Measurements from ENCODE around the gene ZSCAN26. TPM values are rescaled to one million over a fixed set of nuclear protein-coding genes. Genes with fewer than 3 reads are reported as not detected.
A peak's percentile ranks its signal among the peaks of the same experiment; 100 is the strongest.
"Not testable (repeated sequence)": the region's sequence is repeated elsewhere in the genome, so short reads cannot be mapped to it uniquely, and the experiment has no call there.

ZSCAN26 gene
- total RNA-seq, 1 donor from 2014 or later = 16.9 TPM

DNA sequence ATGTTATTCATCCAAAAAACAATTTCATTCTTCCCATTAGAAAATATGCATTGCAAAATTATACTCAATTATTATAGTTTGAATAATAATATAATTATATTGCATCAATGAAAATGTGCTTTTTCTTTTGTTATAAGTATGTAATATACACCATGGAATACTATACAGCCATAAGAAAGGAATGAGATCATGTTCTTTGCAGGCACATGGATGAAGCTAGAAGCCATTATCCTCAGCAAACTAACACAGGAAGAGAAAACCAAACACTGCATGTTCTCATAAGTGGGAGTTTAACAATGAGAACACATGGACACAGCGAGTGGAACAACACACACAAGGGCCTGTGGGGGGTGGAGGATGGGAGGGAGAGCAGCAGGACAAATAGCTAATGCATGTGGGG lies 9.9 kb upstream of the ZSCAN26 start:
- no peak for DNase-seq (ENCODE audit: low spot score)

DNA sequence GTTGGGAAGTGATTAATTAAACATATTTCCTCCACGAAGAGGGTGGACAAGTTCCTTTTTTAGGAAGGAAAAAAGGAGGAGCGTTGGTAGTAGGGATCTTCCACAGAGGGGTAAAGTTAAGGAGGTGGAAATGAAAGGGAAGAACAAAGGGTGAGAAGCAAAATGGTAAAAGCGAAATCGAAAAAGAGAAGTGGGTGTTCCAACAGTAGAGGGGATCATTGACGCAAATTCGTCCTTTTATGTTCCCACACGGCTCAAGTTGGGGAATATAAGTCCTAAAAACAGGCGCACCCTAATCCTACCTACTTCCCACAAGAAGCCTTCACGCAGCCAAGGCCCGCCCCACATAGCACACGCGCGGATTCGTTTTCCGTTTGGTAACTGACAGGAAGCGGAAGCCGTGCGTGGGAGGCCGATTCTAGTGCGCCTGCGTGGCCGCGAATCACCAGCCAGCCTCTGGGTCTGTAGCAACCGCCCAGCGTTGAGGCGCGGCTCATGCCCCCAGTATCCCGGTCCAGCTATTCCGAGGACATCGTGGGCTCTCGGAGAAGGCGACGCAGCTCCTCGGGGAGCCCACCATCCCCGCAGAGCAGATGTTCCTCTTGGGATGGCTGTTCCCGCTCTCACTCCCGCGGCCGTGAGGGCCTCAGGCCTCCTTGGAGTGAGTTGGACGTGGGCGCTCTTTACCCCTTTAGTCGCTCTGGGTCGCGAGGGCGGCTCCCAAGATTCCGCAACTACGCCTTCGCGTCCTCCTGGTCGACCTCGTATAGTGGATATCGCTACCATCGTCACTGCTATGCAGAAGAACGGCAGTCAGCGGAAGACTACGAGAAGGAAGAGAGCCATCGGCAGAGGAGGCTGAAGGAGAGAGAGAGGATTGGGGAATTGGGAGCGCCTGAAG lies 7.8 kb upstream of the ZSCAN26 start, which contains the start of gene NKAPL:
NKAPL (plus strand) TSS at position 421 of the 901 bp plus-strand sequence; CDS start at position 496, 75 bp downstream.
- peak; percentile 74 for DNase-seq (ENCODE audit: low spot score)

DNA sequence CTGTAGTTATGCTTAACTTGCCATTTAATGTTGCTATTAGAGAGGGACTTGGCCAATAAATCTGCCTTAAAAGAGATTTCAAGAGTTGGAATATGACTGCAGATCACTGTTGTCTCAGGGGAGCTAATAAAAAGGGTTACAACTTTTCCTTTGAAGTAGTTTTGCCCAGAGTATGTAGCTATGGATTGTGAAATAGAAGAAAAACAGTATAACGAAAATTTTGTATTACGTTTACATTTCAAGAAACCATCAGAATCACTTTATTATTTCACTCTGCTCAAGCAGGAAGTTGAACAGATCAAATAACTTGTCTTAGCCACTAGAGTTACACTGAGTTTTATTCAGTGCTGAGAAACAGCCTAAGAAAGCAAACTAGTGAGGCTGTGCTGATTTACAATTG lies 3.0 kb upstream of the ZSCAN26 start:
- no peak for DNase-seq (ENCODE audit: low spot score)

DNA sequence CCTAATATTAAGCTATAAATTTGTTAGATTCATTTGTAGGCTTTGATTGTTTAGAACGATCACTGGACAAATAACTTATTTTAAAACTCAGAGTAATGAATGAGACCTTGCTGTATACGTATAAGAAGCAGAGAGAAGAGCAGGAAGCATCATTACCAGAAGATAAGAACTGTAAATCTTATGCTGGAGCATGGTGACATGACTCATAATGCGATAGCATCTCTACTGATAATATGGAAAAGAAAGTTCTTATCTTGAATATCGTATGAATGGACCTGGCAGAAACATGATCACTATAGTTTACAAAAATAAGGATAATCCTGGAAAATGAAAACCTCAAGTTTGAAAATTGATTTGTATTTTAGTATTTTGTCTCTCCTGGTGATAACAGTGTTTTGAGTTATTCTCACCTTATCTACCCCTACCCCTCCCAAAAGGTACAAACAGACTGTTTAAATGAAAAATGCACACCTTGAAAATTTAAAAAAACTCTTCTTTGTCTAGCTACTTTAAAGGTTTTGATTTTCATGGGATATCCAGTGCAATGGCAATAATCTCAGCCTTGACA lies 2.0 kb upstream of the ZSCAN26 start:
- no peak for DNase-seq (ENCODE audit: low spot score)

DNA sequence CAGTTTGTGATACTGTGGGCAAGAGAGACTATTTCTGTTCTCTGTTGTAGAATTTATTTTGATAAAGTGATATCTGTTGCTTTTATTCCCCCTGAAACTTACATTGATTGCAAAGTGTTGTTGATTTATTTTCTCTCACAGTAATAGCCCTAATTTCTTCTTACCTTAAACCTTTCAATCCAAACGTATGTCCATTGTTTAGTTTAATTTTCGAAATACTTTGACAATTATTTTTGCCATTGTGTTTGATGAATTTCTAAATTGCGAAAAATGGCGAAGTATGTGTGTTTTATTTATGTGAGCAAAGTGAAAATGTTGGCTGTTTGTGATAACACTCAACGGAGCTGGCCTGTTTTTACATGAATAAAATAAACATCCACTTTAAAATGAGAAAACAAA lies 381 bp upstream of the ZSCAN26 start:
- DNase-seq (ENCODE audit: low spot score) = no peak

DNA sequence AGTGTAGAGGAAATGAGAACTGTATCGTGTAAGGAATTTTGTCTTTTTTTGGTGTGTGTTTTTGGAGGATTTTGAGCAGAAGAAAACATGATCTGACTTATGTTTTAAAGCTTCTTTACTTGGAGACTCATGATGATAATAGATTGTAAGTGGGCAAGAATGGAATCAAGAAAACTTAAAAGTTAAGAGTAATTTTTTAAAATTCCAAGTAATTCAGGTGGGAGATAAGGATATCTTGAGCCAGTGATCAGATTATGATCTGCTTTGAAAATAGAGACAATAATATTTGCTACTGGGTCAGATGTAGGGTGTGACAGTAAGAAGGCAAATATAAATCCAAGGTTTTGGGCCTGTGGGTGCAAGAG lies 734 bp downstream of the ZSCAN26 start:
- DNase-seq (ENCODE audit: low spot score) = no peak

DNA sequence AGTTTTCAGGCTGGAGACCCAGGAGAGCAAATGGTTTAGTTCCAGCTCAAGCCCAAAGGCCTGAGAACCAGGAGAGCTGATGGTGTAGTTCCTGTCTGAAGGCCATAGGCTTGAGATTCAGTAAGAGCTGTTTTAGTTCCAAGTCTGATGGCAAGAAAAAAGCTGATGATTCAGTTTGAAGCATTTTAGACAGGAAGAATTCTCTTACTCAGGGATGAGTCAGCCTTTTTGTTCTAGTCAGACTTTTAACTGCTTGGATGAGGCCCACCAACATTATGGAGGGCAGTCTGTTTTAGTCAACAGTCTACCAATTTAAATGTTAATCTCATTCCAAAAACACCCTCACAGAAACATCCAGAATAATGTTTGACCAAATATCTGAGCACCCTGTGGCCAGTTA lies 2.5 kb downstream of the ZSCAN26 start:
- DNase-seq (ENCODE audit: low spot score) = no peak

DNA sequence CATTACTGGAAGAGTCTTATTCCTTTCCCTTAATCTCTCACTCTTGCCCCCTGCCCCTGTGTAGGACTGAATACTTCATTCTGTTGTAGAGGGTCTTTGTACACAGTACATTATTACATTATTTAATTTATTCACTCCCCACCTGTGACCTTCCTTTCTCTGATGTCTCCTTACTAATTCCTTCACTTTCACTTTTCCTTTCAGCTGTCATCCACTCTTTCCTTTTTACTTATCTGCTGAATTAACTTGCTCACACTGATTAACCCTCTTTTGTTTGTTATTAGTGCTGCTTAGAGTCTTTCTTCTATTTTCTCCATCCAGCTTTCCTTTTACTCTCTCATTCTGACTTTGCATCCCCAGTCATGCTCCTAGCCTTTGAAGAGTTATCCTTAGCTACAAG lies 7.9 kb downstream of the ZSCAN26 start:
- DNase-seq (ENCODE audit: low spot score) = no peak

DNA sequence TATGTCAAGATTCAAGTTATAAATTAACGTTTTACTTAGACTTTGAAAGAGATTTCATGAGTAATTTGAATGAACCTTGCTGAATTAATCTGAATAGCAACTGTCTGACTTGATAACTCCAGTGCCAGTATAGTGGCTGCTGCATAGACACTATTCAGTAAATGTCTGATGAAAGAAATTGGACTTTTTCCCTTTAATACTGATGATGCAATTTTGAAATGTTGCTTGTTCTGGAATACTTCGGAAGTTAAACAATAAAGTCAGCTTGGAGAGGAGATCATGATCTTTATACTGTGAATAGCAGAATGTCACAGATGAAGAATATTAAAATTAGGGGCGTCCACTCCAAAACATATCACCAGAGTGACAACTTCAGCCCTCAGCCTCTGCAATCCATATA lies 10.8 kb downstream of the ZSCAN26 start:
- no peak for DNase-seq (ENCODE audit: low spot score)

DNA sequence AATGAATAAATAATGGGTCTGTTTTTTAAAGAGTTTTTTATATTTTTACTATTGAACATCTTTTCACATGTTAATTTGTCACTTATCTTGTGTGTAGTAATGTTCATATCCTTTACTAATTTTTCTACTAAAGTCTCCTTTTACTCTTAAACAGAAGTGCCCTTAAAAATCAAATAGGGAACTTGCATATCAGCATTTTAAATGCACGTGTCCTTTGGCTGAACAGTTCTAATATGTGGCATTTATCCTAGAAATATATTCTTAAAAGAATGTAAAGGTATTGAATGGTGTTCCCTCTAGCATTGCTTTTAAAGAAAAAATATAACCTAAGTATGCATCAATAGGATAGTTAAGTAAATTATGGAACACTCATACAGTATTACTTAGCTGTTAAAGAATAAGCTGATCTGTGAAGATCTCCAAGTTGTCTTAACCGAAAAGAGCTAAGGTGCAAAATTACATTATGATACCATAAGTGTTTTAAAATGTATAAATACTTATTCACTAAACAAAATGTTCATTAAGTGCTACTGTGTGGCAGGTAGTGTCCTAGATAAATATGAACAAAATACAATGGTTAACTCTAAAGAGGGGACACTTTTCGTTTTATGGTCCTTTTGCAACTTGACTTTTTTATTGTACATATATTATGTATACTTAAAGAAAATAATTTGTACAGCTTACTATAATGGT lies 13.8 kb downstream of the ZSCAN26 start:
- DNase-seq (ENCODE audit: low spot score) = no peak

DNA sequence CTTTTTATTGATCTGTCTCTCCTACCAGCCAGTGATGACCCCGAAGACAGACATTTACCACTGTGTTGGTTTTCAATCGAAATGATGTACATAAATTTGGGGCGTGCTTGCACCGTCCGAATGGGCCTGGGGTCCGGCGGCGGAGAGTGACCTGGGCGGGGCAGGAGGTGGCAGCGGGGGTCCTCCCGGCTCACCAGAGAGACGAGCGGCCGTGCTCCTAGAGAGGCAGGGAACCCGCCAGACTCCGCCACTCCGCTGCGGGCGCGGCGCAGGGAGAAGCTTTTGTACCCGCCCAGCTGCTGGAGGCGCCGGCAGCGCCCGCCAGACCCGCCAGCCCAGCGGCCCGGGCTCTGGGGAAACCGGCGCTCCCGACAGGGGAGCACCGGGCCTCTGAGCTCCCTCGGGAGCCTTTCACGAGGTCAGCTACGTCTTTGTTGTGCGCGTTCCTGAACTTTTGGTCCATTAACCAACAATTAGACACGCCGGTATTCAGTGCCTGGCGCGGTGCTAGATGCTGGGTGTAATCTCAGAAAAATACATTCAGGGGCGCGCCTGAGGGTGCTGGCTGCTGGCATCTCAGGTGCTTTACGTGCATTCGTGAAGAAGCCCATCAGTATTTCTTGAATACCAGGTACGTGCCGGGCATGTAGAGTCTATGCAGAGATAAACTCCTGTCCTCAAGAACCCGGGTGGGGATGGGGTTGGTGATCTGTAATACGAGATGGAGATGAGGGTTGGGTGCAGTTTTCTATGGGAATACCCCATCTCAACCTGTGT lies 14.5 kb downstream of the ZSCAN26 start, which contains the start of gene PGBD1:
PGBD1 (plus strand) TSS at position 285 of the 777 bp plus-strand sequence. CDS start 2,242 bp downstream, outside the sequence.
- DNase-seq (ENCODE audit: low spot score) = peak; percentile 72

DNA sequence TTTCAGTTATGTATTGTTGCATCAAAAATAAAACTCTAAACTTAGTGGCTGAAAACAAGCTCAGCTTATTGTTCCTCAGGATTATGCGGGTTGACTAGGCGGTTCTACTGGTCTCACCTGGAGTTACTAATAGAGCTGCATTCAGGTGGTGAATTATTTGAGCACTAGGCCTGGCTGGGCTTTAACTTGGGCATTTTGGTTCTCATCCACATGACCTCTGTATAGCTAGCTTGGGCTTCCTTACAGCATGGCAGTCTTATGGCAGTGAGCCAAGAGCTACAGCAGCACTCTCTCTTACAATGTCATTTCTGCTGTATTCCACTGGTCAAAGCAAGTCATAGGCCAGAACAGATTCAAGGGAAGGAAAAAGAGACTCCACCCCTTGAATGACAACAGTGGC lies 16.0 kb downstream of the ZSCAN26 start:
- DNase-seq (ENCODE audit: low spot score) = no peak

DNA sequence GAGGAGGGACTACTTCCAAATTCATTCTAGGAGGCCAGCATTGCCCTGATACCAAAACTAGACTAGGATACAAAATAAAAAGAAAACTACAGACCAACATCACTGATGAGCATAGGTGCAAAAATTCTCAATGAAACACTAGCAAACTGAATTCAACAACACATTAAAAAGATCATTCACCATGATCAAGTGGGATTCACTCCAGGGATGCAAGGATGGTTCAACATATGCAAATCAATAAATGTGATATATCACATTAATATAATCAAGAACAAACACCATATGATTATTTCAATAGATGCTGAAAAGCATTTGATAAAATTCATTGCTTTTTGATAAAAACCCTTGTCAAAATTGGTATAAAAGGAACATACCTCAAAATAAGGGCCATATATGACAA lies 24.6 kb downstream of the ZSCAN26 start:
- no peak for DNase-seq (ENCODE audit: low spot score)

DNA sequence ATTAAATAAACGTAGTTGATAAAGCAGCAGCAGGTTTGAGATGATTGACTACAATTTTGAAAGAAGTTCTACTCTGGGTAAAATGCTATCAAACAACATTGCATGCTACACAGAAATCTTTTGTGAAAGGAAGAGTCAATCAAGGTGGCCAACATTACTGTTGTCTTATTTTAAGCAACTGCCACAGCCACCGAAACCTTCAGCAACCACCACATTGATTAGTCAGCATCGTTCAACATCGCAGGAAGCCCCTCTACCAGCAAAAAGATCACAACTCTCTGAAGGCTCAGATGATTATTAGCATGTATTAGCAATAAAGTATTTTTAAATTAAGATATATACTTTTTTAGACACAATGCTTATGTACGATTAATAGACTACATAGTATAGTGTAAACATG lies 28.4 kb downstream of the ZSCAN26 start:
- no peak for DNase-seq (ENCODE audit: low spot score)

DNA sequence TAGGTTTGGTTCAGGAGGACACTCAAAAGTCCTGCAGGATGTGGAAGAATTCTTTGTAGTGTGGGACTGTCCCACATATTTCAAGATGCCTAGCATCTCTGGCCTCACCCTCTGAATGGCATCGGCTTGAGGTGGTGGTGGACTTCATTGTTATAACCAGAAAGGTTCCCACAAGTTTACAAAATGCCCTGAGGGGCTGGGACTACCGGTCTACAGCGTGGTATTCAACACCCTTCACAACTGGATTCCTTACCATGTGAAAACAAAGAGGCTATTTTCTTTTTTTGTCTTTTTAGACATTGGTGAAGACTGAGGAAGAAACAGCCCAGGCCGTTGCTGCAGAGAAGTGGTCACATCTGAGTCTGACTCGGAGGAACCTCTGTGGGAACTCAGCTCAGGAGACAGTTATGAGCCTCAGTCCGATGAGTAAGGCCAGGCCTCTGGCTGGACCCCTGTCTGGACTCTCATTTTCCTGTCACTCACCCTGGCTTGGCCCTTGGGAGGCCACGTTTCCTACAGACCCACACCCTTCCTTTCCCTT lies 29.6 kb downstream of the ZSCAN26 start:
- DNase-seq (ENCODE audit: low spot score) = no peak

DNA sequence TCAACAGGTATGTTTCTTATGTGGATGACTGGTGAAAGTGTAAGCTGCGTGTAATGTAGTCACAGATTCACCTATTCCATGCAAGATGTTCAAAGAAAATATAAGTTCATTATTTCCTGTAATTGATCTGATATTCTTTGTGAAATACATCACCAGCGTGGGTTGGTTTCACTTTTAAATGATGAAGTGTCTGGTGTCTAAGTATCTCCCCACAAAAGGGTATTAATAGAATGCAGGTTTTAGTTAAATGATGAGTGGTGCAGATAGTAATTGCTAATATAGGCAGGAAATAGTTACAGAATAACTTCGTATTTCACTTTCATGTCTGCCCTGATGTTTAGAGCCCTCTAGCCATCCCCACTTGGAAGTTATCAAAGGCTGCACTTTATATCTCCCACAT lies 36.6 kb downstream of the ZSCAN26 start:
- no peak for DNase-seq (ENCODE audit: low spot score)

DNA sequence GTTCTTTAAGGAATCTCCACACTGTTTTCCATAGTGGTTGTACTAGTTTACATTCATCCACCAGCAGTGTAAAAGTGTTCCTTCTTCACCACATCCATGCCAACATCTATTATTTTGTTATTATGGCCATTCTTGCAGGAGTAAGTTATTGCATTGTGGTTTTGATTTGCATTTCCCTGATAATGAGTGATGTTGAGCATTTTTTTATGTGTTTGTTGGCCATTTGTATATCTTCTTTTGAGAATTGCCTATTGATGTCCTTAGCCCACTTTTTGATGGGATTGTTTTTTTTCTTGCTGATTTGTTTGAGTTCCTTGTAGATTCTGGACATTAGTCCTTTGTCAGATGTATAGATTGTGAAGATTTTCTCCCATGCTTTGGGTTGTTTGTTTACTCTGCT lies 39.4 kb downstream of the ZSCAN26 start:
- DNase-seq (ENCODE audit: low spot score) = not testable (repeated sequence)

DNA sequence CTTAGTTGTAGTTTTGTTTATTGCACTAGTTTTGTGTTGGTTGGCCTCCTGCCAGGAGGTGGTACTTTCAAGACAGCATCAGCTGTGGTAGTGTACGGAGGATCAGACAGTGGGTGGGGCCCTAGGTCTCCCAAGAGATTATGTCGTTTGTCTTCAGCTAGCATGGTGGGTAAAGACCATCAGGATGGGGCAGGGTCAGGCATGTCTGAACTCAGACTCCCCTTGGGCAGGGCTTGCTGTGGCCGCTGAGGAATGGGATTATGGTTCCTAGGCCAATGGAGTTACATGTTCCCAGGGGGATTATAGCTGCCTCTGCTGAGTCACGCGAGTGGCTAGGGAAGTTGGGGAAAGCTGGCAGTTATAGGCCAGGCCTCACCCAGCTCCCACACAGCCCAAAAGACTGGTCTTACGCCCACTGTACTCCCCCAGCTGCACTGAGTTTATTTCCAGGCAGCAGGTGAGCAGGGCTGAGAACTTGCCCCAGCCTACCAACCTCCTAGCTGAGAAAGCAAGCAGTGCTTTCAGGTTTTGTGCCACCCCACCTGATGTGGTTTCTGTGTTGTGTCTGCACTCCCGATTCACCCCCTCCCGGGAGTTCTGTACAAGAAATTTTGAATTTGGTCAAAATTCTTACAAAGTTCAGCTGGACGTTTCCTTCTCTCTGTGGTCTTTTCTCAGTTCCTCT lies 44.3 kb downstream of the ZSCAN26 start:
- DNase-seq (ENCODE audit: low spot score) = no peak

DNA sequence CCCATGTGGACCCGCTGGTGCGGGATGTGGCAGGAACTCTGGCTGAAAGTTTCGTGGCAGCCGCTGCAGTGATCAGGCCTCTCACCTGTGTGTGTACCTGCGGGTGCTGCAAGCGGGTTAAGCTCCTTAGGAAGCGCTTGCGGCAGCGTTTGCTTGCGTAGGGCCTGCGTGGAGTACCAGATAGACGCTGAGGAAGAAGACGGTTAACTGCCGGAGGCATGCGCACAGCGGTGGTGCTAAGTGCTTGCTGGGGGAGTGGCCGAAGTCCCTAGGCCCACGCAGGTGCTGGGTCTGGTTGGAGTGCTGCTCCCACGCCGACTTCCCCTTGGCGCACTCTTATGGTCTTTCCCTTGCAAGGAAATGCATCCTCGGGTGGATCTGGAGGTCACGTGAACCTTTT lies 46.0 kb downstream of the ZSCAN26 start:
- no peak for DNase-seq (ENCODE audit: low spot score)

DNA sequence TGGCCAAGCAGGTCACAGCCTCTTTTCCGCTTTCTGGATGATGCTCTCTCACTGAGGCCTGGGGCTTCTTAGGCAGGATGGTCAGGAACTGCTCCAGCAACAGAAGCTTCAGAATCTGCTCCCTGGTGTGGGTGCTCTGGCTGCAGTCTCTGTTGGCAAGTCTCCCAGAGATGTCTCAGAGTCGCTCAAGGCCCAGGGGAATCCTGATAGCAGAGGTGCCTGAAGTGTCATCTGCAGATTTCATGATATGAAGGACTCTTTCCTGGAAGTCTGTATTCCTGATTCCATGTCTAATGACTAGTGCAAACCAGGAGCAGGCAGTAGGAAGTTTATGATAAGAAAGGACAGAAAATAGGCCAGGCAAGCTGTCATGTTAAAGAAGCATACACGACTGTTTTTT lies 48.7 kb downstream of the ZSCAN26 start:
- DNase-seq (ENCODE audit: low spot score) = no peak

DNA sequence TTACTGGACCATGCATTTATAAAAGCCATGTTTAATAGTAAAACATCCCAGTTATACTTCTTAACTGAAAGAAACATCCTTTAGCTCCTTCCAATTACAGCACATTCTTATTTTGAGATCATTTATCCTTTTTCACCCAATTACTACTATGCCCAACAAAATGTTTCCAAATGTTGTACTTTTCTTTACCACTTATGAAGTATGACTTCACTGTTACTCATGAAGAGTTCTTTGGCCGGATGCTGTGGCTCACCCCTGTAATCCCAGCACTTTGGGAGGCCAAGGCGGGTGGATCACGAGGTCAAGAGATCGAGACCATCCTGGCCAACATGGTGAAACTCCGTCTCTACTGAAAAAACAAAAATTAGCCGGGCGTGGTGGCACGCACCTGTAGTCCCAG lies 50.9 kb downstream of the ZSCAN26 start:
- not testable (repeated sequence) for DNase-seq (ENCODE audit: low spot score)

Data from ureter (tissue), 1 donor.